GM21423 (cell line): ENCODE data around the gene TRAPPC2B.
"Not testable (repeated sequence)": the region's sequence is repeated elsewhere in the genome, so short reads cannot be mapped to it uniquely, and the experiment has no call there.

Experiments
- ATAC-seq: cut with Tn5 transposase; IDR thresholded peaks from one replicate; pipeline ENCODE4 v1.9.1; 2021; ENCODE audit warnings: mild to moderate bottlenecking, moderate library complexity; ENCODE audit not compliant: unreplicated experiment

Gene TRAPPC2B

GRCh38 chr19:57374179-57374578, 10.8 kb downstream of the TRAPPC2B start:
- no peak for ATAC-seq

GRCh38 chr19:57374647-57375046, 11.3 kb downstream of the TRAPPC2B start:
- ATAC-seq: not testable (repeated sequence)

- no peak for ATAC-seq
Observed at GRCh38 chr19:57376151-57376550, 12.8 kb downstream of the TRAPPC2B start.

GRCh38 chr19:57377498-57378146, 14.3 kb downstream of the TRAPPC2B start:
- ATAC-seq: no peak

GRCh38 chr19:57380923-57381322, 17.6 kb downstream of the TRAPPC2B start:
- ATAC-seq: no peak

GRCh38 chr19:57382806-57383488, 19.6 kb downstream of the TRAPPC2B start:
- ATAC-seq: no peak

GRCh38 chr19:57389194-57389729, 25.9 kb downstream of the TRAPPC2B start:
- ATAC-seq: no peak

- peak; percentile 99 for ATAC-seq
Observed at GRCh38 chr19:57389730-57390598, 26.6 kb downstream of the TRAPPC2B start, which contains the start of gene ZNF548. ZNF548 (plus strand) TSS chr19:57389854; CDS start chr19:57390100, 246 bp downstream.

GRCh38 chr19:57395710-57396109, 32.4 kb downstream of the TRAPPC2B start:
- ATAC-seq: no peak

GRCh38 chr19:57398868-57399267, 35.5 kb downstream of the TRAPPC2B start:
- ATAC-seq: no peak

GRCh38 chr19:57403737-57404563, 40.6 kb downstream of the TRAPPC2B start:
- ATAC-seq: no peak

GRCh38 chr19:57406516-57407123, 43.3 kb downstream of the TRAPPC2B start:
- no peak for ATAC-seq

GRCh38 chr19:57410877-57411671, 47.7 kb downstream of the TRAPPC2B start, which contains the start of gene ZNF17:
ZNF17 (plus strand) TSS chr19:57411161; CDS start chr19:57413616, 2,455 bp downstream.
- ATAC-seq: peak; percentile 99
